Stimulated activated CD4-positive, alpha-beta T cell treated with anti-CD3 and anti-CD28 coated beads, Interleukin-2, amount 100 ng/mL, for 24 hours (primary cell): ENCODE results near the gene CCNK.

Source experiments
- DNase-seq, 2 donors: peaks; one replicate each; pipeline ENCODE4 v3.0.0-alpha.2; 2020

The CCNK gene

DNA sequence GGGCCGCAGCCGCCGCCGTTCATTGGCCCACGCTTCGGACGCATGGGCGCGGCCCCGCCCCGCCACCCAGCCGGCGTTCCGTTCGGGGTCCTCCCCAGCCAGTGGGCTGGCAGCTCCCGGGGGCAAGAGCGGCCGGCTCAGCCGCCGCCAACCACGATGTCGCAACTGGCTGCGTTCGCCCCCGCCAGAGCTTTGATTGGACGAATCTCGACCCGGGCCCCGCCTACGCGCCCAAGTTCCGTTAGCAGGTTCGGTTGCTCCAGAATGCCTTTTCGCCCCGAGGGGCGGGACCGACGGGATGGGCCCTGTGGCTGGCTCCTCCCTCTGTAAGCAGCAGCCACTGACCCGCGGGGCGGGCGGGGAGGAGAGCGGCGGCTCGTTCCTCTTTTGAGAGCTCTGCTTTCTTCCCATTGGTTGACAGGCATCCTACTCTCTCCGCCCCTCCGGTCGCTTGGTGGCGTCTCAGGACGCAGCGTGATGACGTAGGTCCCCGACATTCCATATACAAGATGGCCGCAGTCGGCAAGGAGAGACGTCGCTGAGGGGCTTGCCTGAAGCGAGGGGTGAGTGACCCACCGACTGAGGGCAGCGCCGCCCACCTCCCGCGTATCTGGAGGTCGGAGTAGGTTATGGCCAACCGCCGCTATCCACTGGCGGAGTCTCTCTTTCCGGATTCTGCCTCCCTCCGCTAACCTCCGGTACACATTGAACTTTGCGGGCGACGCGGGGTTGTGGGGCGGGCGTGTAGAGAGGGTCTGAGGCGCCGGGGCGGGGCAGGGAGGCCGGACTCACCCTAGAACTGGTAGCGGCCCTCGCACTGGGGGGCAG, at the start of gene CCNK:
CCNK (plus strand) TSS at position 493 of the 828 bp plus-strand sequence. CDS start 11,269 bp downstream, outside the sequence.
- peak; percentile 100 for DNase-seq

DNA sequence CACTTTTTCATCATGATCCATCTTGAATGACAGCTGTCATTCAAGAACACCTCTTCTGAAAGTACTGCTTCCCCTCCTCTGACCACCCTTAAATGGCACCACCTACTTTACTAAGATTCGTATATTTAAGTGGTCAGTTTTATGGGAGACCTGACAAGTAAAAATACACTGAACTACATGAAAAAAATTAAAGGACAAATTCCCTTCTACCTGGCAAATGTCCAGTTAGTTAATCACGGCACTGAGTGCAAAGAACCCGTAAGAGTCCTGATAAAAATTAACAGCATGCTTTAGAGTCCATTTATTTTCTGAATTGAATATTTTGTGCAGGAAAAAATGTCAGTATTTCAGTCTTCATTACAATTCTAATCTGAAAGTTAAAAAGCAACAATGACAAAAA, 49.2 kb upstream of the CCNK start:
- no peak for DNase-seq

DNA sequence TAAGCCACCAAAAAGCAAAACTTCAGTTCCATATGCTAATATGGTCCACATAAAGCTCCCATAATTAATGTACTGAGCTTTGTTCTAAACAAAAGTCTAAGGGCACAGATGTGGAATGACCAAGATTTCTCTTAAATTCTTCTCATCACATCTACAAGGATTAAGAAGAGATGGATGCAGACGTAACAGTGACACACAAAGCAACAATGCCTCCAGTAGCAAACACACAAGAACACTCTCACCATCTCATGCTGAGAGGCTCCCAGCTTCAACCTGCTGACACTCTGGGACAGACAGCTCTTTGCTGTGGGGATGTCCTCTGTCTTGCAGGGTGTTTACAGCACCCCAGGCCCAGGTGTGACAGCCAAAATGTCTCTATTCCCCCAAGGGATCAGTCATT, 48.7 kb upstream of the CCNK start:
- no peak for DNase-seq

DNA sequence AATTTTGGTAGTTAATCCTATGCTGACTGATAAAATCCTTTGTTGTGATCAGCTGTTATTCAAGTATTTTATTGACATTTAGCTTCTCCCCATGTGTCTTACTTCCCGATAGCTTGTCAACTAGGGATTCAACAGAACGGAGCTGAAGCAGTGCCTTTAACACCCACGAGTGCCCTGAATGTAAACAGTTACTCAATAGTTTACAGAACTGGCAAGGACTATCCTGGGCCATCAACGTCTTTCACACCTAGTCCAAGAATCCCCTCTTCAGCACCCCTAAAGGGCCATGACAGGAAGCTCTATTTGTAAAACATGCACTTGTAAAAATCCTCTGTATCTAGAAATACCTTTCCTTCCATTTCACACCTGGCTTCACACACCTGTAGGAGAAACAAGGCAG, 45.9 kb upstream of the CCNK start:
- no peak for DNase-seq

DNA sequence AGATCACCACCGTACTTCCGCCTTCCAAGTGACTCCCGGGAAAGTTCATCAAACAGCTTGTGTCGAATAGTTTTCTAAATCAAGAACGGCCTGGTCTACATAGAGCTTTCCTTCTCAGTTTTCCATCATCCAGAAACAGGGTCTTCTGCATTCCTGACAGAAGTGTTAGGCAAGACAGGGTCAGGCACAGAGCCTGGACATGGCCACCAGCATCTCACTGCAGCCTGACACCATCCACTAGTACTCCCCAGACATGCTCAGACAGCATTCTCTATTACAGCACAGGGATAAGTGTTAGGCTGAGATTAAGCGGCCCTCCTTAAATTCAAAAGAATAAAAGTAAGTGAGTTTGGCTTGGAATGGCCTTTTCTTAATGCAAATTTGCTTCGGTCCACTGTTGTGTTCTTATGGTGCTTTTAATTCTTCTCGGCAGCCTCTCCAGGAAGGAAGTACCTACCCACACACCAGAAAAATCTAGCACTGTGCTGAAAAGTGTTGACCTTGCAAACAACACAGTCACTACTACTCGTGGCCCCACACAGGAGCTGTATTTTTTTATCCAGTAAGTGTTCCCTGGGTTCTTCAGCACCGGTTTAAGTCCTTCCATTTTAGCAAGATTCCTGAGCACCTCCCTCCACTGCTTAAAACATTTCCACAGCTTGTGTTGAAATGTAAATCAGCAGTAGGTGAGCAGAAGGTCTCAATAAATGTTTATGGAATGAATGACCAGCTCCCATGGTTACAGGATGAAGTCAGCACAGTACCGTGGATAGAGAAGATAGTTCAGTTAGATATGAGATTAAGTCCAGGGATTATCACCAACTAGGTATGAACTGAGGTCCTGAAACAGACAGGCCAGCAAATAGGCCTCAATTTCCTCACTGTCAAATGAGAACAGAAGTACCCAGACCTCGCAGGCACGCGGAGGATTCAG, 44.7 kb upstream of the CCNK start:
- DNase-seq, result no peak

DNA sequence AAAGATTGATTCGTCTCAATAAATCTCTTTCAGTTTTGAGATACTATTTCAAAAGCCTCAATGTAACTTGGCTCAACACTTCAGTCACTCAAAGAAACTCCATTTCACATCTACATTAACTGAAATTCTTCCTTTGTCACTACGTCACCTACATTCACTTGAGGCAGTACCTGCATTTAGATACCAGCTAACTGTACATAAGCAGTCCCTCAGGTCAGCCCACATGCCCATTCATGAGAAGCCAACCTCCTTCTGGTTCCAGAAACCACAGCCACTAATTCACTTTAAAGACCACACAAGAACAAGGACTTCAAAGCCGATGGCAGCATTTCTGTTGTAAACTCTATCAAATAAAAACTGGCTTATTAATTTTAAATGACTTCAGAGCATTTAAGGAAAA, 43.5 kb upstream of the CCNK start:
- no peak for DNase-seq

DNA sequence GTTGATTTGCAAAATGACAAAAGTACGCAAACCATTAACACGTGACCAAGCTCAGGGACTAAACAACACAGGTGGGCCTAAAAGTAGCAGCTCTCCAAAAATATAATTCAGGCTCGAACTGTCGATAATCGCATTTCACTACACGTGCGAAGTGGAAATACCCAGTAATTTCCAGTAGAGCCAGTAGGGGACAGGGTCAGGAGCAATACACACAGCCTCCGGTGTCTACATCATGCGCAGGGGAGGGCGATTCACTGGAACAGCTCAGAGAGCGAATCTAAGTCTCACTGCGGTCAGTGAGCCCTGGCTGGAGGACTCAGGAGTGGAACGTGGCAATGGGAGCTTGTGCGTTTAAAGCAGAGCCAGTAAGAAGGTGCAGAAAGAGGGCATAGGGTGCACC, 40.9 kb upstream of the CCNK start:
- DNase-seq, result no peak

DNA sequence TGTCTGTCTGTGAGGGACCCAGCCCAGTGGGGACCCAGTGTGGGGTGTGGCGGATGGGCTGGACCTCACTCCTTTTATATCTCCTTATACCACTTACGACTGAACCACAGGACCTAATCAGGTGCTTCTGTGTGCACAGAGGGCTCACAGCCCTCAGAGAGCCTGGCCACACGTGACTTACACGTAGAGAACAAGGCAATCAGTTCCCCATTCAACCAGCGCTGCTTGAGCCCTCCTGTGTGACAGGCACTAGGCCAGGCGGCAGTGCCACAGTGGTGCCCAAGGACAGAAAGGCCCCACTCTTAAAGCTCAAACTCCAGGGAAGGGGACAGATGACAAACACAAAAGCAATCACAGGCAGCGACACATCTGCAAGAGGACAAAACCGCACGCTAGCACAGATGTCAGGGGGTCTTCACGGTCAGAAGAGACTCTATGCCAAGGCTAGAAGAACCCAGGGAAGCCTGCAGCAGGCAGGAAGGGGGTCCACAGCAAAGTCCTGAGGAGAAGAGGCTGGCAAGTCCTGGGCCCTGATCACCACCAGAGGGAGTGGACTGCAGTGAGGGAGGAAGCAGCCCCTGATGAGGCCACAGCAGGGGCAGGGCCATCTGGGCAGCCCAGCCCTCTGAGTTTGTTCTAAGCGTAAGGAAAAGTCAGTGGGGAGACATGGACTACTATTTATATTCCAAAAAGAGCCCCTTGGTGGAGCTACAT, 39.9 kb upstream of the CCNK start:
- DNase-seq, result no peak

DNA sequence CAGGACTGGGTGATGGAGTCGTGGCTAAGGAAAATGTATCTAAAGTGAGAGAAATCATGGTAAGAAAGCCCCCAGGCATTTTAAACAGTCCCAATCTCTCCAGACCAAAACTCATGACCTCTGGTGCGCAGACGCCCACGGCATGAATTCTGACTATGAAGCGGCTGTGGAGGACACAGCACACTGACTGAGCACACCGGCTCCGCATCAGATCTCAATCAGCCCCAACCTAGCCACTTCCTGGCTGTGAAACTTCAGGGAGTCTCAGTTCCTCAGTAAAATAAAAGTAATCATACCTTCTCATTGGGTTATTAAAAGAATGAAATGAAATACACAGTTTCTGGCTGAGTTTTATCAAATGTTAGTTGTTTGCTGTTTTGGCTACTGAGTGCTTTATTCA, 39.3 kb upstream of the CCNK start:
- DNase-seq, result peak in 1 of 2 donors; percentile 9

DNA sequence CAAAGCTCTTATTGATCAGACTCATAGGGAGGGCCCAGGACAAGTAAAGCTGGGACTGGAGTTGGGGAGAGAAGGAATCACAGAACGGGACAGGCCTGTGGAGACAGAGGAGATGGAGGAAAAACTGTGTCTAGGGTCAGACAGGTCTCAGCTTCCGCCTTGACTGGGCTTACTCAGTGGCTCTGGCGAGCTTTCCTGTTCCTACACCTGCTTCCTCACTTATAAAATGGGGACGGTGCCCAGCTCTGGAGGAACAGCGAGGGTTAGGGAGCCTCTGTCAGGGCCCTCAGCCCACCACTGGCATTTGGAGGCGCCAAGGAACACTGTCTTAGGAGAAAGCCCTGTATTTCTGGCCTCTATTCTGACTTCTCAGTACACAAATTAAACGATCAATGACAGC, 35.3 kb upstream of the CCNK start:
- no peak for DNase-seq

DNA sequence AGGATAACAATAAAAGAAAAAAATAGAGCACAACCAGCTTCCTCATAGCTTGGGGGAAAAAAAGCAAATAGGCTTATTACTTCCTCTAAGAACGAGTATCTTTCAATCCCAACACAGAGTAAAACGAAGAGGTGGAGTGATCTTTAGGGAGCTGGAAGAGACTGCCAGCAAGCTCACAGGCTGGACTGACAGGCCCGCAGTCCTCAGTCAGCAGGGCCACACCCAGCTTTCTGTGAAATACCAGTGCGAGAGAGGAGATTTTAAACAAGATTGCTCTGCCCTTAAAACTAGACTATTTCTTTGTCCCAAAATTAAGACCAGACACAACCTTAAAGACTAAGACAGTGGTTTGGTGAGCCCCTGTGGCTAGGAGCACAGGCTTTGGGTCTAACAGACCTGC, 33.5 kb upstream of the CCNK start:
- no peak for DNase-seq

DNA sequence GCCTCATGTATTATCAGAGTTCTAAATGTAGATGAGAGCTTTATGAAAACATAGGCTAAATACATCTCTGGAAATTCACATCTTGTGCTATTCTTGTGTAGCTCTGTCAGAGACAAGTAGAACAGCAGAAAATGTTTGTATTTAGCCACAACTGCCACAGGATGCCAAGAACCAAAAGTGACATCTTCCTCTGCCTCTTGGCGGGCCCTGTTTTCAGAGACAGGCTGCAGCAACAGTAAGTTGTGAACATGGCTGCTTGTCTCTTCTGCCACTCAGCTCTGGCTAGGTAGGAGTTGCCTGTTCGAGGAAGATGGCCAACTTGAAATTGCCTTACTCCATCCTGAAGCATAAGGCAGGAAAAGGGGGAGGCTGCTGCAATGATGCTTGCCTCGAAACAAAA, 30.9 kb upstream of the CCNK start:
- DNase-seq, result no peak

DNA sequence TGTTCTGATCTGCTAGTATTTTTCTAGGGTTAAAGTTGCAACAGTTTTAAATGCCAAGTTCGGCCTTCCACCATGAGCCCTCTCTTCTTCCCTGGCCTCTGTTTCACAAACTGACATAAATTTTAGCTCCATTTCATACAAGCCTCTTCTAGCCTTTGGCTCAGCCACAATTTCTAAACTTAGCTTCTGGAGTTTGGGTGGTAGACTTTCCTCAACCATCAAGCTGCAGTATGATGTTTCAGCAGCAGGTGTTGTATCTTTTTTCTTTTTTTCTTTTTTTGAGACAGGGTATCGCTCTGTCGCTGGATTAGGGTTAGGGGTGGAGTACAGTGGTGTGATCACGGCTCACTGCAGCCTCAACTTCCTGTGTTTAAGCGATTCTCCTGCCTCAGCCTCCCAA, 30.0 kb upstream of the CCNK start:
- no peak for DNase-seq

DNA sequence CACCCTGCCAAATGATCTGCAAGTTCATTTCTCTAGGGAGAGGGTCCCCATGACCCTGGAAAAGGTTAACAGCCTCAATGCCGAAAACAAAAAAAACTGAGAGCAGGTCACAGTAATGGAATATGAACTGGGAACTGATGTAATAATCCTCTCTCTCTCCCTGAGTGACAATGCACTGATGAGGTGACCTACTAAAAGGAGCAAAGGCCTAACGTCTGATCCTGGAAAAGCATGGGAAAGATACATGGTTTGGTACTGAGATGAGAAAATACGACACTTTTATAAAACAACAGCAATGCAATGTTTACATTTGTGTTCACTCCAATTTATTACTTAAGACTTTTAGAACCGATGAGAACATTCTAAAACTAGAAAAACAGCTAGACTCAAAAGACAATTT, 28.2 kb upstream of the CCNK start:
- DNase-seq, result no peak

DNA sequence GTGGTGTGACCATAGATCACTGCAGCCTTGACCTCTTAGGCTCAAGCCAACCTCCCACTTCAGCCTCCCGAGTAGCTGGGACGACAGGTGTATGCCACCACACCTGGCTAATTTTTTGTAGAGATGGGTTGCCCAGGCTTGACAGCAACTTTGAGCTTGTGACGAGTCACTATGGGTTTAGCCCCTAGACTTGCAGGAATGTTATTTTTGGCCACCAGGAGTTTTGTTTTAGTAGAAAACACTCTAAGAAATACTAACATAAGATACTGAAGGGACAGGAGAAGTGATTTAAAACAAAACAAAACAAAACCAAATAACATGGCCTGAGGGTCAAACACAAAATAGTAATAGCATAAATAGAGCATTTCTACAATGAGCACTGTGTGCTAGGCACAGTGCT, 27.0 kb upstream of the CCNK start:
- DNase-seq, result no peak

DNA sequence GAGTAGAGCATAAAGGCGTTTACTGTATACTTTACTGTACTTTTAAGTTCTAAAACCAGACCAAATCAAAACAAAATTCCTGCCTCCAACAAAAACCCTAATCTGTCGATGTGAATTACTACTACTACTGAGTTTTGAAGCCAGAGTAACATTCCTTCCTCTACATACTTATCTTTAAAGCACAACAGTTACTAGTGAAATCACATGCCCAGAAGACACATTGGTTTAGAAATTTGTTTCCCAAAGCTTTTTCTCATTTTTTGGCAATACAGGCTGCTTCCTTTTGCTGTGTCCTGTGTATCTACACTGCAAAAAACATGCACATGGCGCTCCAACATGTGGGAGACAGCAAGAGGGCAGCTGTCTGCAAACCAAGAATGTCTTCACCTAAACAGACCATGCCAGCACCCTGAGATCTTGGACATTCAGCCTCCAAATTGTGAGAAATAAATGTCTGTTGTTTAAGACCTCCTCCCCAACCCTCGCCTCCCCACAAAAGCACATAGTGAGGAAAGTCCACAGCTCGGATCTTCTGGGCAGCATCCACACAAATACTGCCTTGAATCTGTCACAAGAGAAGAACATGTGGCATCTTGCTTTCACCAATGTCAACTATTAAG, 21.6 kb upstream of the CCNK start:
- no peak for DNase-seq

DNA sequence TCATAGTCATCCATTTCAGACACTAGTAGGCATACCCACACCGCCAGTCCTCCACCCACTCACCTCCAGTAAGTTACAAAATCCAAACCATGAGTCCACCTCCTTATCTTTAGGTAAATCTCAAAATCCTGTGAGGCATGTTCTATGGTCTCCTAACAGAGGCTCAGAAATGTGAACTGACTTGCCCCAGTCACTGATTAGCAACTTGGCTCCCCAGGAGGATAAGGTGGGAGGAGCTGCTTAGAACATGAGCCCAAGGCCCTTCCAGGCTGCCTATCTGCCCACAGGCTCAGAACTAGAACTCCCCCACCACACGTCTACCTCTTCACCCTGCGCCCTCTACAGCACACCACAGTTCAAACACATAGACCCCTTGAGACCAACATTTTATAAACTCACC, 20.4 kb upstream of the CCNK start:
- DNase-seq, result no peak

DNA sequence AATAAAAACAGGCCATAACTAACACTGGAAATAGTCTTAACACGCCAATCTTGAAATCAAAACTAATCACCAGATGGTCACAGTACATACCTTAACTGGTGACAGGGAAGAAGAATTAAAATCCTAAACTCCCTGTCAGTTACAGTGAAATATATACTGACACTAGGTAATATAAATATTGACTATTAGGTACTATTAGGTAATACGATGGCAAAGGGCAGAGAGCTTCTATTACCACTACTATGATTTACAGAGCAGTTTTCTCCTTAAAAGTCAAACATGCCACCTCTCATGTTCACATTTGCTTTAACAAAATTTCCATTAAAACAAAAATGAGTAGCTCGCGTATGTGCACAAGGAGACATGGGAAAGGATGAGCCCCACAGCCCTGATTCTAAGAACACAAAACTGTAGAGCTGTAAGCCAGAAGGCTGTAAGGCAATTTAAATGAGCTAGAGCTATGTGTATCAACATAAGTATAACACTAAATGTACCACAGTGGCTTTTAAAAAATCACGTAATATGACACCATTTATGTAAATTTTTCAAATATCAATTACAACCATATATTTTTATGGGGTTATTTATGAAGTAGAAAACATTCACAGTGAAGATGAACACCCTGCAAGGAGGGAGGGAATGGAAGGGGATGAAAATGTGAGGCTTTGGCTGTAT, 19.7 kb upstream of the CCNK start:
- DNase-seq, result no peak

DNA sequence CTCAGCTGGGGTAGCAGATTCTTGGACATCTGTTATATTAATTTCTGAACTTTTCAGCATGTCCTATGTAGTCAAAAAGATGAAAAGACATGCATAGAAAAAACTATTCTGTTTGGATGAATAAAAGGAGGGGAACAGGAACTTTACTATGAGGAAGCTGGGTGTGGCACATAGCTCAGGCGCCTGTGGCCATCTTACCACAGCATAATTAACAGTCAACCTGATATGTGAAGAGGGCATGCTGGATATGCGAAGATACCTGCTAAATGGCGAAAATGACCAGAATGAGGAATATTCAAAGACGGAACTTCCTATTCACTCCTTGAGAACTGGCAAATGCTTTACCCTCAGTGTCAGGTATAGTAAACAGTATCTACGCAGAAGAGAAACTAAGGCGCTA, 19.0 kb upstream of the CCNK start:
- no peak for DNase-seq

DNA sequence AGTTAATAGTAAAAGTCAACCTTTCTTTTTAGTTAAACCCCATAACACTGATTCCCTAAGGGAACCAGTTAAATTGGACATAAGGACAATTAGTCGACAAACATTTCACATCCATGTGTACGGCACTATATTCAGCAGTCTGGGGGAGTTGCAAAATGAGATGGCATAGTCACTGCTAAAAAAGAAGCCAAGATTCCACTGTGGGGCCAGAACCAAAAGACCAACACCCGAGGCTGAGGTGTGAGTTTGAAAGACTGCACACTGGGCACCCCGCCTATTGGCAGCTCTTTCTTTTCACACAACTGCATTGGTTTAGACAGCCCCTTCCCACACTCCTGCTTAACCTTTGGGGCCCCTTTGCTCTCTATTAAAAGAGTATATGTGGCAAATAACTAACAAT, 17.2 kb upstream of the CCNK start:
- no peak for DNase-seq

DNA sequence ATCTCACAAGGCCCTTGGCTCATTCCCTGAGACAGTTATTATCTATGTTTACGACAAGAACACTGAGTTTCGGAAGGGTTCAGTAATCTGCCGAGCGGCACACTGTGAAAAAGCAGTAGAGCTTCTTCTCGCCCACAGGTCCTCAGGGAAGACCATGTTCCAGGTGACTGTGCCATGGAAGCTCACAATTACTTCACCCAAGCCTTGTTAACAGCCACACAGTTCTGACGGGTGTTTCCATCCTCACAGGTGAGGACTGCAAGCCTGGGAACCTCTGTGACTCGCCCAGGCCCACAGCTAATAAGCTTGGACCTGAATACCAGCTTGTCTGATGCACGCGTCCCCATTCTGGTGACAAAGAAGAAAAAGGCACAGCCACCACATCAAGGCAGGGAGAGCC, 15.9 kb upstream of the CCNK start:
- DNase-seq, result no peak

DNA sequence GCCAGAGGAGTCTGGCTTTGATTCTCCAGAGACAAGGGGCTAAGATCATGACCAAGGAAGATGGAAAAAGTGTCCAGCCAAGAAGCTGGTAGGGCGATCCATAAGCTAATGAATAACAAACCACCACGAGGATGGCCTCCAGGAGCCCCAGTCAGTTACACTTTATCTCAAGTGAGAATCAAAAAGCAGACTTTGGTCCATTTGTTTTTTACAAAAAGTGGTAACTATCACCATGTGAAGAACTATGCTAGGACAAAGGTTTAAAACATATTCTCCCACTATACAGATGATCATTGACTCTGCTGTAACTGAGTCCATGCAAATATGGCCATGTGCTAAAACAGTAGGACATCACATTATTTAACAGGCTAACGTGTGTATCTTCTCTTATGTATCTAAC, 14.5 kb upstream of the CCNK start:
- no peak for DNase-seq
